GM20000 (cell line): Measurements from ENCODE around the gene UBE2D4.

Experiments used
- DNase-seq: peaks from one replicate; pipeline ENCODE4 v3.0.0; 2012; ENCODE audit warnings: low spot score
- TF ChIP-seq, protein P1 (sequence below): IDR thresholded peaks from 2 replicates; pipeline ENCODE4 v1.5.1; 2012; ENCODE audit warnings: mild to moderate bottlenecking, control low read depth; ENCODE audit errors: extremely low read depth, missing control alignments

UBE2D4 gene

DNA sequence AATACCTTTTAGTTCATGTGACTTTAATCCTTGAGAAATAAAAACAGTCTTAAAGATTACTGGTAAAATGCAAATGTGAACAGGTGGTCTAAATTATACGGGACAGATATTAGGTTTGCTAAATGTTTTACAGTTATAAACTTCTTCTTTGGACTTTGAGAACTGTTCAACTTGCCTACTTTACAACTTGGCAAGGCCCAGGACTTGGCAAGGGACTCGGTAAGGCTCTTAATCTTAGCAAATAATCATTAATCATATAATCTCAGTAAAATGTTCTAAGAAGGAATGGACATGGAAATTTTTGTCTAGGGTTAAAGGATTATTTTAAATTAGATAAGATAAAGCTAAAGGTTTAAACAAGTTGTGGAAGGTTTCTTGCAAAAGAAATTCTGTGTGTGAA is 4.8 kb upstream of the UBE2D4 start:
- TF ChIP-seq, protein P1, sequence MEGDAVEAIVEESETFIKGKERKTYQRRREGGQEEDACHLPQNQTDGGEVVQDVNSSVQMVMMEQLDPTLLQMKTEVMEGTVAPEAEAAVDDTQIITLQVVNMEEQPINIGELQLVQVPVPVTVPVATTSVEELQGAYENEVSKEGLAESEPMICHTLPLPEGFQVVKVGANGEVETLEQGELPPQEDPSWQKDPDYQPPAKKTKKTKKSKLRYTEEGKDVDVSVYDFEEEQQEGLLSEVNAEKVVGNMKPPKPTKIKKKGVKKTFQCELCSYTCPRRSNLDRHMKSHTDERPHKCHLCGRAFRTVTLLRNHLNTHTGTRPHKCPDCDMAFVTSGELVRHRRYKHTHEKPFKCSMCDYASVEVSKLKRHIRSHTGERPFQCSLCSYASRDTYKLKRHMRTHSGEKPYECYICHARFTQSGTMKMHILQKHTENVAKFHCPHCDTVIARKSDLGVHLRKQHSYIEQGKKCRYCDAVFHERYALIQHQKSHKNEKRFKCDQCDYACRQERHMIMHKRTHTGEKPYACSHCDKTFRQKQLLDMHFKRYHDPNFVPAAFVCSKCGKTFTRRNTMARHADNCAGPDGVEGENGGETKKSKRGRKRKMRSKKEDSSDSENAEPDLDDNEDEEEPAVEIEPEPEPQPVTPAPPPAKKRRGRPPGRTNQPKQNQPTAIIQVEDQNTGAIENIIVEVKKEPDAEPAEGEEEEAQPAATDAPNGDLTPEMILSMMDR, result no peak

DNA sequence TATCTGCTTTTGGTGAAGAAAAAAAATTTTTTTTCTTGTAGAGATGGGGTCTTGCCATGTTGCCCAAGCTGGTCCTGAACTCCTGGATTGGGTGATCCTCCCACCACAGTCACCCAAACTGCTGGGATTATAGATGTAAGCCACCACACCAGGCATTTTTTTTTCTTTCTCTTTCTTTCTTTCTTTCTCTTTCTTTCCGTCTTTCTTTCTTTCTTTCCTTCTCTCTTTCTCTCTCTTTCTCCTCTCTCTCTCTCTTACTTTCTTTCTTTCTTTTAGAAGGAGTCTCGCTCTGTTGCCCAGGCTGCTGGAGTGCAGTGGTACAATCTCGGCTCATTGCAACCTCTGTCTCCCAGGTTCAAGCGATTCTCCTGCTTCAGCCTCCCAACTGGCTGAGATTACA is 3.5 kb upstream of the UBE2D4 start:
- TF ChIP-seq, protein P1, result no peak
- no peak for DNase-seq

More for the DNA sequence above, 4.8 kb upstream of the UBE2D4 start:
- no peak for DNase-seq

DNA sequence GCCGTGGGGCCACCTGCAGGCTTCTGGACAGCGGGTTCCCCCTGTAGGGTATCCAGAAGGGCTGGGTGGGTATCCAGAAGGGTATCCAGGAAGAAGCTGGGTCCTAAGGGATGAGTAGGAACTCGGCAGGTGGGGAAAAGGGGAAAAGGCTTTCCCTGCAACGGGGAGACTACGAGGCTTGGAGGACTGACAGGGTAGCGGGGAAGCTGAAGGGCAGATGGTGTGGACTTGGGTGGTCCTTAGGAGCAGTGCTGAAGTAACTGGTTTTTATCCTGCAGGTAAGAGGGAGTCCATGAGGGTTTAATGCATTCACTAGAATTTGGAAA is 525 bp downstream of the UBE2D4 start:
- no peak for DNase-seq
- TF ChIP-seq, protein P1, result peak; percentile 10

DNA sequence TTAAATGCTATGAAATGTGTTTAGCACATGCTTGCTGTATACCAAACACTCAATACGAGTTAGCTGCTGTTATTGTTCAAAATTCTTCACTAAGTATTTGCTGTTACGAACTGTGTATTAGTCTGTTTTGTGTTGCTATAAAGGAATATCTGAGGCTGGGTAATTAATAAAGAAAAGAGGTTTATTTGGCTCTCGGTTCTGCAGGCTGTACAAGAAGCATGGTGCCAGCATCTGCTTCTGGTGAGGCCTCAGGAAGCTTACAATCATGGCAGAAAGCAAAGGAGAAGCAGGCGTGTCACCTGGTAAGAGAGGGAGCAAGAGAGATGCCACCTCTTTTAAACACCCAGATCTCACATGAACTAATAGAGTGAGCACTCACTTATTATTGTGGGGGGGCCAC is 1.6 kb downstream of the UBE2D4 start:
- DNase-seq, result no peak
- TF ChIP-seq, protein P1, result no peak

DNA sequence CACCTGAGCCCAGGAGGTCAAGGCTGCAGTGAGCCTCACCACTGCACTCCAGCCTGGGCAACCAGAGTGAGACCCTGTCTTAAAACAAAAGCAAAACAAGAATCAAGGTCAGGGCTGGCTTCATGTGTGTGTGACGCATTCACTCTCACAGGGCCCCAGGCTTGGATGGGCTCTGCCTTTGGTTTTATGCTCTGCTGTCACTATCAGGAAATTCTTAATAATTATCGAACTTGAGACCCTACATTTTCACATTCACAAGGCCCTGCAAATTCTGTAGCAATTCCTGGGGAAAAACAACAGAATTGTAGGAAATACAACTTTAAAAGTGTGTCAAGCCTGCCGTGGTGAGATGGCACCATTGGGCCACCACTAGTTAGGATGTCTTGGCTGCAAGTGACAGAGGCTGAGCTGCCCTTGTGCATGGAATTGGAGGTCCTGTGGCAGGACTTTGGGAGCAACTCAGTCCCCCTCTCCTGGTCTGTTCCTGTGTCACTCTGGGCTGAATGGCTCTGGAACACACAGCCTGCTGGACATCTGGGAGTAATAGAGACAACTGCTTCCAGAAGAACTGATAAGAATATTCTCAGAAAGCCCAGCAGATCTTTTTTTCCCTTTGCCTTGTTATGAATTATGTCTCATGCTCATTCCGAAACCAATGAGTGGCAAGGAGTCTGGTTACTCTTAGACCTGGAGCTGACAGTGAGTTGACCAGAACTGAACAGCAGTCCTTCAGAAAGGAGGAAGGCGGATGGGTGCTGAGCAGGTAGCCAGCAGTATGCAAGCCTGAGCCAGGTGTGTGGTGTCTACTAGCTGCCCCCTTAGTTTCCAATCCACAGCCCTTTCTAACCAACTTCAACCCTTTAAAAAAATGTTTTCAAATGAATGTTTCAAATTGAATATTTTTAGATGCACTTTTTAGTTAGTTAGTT is 3.6 kb downstream of the UBE2D4 start:
- no peak for DNase-seq
- TF ChIP-seq, protein P1, result no peak

DNA sequence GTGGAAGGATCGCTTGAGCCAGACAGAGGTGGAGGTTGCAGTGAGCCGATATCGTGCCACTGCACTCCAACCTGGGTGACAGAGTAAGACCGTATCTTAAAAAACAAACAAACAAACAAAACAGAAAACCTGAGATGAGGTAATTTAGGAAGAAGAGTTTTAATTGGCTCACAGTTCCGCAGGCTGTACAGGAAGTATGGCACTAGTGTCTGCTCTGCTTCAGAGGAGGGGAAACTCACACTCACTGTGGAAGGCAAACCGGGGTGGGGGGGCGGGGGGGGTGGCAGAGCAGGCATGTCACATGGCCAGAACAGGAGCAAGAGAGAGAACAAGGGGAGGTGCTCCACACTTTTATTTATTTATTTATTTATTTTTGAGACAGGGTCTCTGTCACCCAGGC is 5.1 kb downstream of the UBE2D4 start:
- TF ChIP-seq, protein P1, result no peak
- DNase-seq, result no peak

DNA sequence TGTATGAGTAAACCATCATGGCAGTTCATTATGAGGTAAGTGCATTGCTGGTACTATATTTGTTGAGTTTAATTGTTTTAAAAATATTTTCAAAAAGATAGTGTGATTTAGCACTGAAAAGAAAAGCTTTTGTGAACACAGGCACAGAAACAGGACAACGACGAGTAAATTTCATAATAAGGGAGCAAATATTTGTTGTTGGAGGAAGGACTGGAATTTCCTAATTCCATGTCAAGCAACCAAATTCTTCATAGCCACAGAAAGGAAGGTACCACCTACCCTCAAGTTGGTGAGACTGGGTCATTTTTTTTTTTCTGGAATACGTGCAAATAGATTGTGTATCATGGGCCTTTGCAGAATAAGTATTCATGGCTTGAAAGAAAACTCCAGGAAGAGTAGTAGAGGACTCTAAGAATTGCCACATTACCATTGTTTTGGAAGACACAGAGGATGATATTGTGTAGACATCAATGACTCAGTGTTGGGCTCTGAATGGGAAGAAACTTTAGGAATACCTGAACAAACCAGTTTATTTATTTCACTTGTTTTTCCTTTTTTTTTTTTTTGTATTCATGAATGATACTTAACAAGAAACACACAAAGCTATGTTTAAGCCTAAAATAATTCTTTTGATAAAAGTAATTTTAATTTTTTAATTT is 7.8 kb downstream of the UBE2D4 start:
- TF ChIP-seq, protein P1, result no peak
- DNase-seq, result no peak
